ENCODE data around the gene PLAU. TPM values are rescaled to one million over a fixed set of nuclear protein-coding genes. Genes with fewer than 3 reads are reported as not detected.
"Not testable (repeated sequence)": the region's sequence is repeated elsewhere in the genome, so short reads cannot be mapped to it uniquely, and the experiment has no call there.

PLAU gene
- total RNA-seq, 1 donor from 2014 or later: 0.59 TPM

DNA sequence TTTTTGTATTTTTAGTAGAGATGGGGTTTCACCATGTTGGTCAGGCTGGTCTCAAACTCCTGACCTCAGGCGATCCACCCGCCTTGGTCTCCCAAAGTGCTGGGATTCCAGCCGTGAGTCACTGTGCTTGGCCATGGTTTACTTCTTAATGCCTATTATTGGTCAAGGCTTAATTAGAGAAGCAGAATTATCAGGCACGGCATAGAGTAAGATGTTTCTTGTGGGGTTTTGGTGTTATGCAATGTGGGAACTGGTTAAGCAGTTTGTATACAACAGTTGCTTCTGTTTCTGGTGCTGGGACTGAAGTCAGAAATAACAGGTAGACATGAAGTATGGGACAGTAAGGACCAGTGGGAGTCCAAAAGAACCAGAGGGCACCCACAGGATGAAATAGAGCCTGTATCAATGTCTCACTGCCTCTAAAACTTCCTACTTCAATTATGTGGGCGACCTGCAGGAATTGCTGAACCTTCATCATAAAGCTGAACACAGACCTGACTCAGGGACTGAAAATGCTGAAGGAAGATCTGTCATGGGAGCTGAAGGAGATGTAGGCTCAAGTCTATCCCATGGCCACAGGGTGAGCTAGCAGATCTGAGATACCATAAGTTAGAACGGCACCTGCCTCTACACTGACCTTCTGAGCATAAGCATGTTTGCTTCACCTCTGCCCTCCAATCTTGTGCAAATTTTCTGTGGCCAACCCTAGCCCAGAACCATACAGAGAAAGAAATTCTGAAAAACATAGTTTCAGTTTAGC lies 48.7 kb downstream of the PLAU start:
- Mint-ChIP-seq H3K4me3 (ENCODE audit: unreplicated experiment) (no peak overlapping the region), H3K36me3 (ENCODE audit: unreplicated experiment) (no peaks in the 10 kb centered on the region), H3K27me3 (ENCODE audit: unreplicated experiment) (peaks cover 1% of the 10 kb centered on the region), H3K27ac (ENCODE audit: unreplicated experiment) (no peak overlapping the region), H3K4me1 (ENCODE audit: low read depth, unreplicated experiment) (no peaks in the 10 kb centered on the region), H3K9me3 (ENCODE audit: unreplicated experiment) (peaks cover 4% of the 10 kb centered on the region)
- no peak for DNase-seq
- TF ChIP-seq, protein P1, sequence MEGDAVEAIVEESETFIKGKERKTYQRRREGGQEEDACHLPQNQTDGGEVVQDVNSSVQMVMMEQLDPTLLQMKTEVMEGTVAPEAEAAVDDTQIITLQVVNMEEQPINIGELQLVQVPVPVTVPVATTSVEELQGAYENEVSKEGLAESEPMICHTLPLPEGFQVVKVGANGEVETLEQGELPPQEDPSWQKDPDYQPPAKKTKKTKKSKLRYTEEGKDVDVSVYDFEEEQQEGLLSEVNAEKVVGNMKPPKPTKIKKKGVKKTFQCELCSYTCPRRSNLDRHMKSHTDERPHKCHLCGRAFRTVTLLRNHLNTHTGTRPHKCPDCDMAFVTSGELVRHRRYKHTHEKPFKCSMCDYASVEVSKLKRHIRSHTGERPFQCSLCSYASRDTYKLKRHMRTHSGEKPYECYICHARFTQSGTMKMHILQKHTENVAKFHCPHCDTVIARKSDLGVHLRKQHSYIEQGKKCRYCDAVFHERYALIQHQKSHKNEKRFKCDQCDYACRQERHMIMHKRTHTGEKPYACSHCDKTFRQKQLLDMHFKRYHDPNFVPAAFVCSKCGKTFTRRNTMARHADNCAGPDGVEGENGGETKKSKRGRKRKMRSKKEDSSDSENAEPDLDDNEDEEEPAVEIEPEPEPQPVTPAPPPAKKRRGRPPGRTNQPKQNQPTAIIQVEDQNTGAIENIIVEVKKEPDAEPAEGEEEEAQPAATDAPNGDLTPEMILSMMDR (IDR thresholded peaks at IDR 0.05; ENCODE audit: partially characterized antibody, unreplicated experiment): no peak

DNA sequence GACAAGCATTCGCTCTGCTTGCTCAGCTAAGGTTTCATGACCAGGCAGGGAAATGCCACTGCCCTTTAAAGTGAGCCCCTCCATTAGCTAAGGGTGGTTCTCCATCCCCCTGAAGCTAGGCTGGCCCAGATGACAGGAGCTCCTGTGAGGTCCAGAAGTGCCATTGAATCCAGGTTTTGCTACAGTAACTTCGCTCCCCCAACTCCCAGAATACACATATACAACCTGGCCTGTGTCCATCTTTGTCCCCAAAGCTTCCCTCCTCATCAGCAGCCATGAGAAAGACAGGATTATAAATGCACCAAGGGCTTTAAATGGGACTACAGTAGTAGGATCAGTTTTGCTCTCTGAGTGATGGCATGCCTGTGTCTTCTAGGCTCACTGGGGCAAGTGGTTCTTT lies 51.5 kb downstream of the PLAU start:
- DNase-seq: no peak
- no peak overlapping the region for H3K27ac Mint-ChIP-seq (ENCODE audit: unreplicated experiment)
- H3K9me3 Mint-ChIP-seq (ENCODE audit: unreplicated experiment): peaks cover 2% of the 10 kb centered on the region
- TF ChIP-seq, protein P1 (IDR thresholded peaks at IDR 0.05; ENCODE audit: partially characterized antibody, unreplicated experiment): no peak
- H3K4me1 Mint-ChIP-seq (ENCODE audit: low read depth, unreplicated experiment): peaks cover 10% of the 10 kb centered on the region
- peaks cover 3% of the 10 kb centered on the region for H3K27me3 Mint-ChIP-seq (ENCODE audit: unreplicated experiment)
- no peak overlapping the region for H3K4me3 Mint-ChIP-seq (ENCODE audit: unreplicated experiment)
- H3K36me3 Mint-ChIP-seq (ENCODE audit: unreplicated experiment): no peaks in the 10 kb centered on the region

DNA sequence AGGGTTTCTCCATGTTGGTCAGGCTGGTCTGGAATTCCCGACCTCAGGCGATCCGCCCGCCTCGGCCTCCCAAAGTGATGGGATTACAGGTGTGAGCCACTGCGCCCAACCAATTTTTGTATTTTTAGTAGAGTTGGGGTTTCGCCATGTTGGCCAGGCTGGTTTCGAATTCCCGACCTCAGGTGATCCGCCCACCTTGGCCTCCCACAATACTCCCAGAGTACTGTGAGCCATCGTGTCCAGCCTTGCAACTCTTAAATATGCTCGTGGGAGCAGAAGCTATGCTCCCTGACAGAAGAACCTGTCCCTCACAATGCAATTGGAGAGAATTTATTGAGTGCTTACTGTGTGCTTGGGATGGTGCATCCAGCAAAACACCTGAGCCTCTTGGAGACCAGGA lies 52.6 kb downstream of the PLAU start:
- not testable (repeated sequence) for DNase-seq; H3K4me3 Mint-ChIP-seq (ENCODE audit: unreplicated experiment); H3K9me3 Mint-ChIP-seq (ENCODE audit: unreplicated experiment); H3K27me3 Mint-ChIP-seq (ENCODE audit: unreplicated experiment); H3K36me3 Mint-ChIP-seq (ENCODE audit: unreplicated experiment); H3K27ac Mint-ChIP-seq (ENCODE audit: unreplicated experiment)
- peaks cover 13% of the 10 kb centered on the region for H3K4me1 Mint-ChIP-seq (ENCODE audit: low read depth, unreplicated experiment)

DNA sequence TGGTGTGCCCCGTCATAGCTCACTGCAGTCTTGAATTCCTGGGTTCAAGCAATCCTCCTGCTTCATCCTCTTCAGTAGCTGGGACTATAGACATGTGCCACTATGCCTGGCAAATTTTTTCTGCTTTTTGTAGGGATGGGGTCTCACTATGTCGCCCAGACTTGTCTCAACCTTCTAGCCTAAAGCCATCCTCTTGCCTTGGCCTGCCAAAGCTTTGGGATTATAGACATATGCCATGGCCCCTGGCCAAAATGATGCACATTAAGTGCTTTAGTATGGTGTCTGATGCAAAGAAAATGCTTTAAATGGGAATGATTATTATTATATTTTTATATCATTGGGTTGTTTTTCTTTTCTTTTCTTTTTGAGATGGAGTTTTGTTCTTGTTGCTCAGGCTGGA lies 53.8 kb downstream of the PLAU start:
- Mint-ChIP-seq H3K27me3 (ENCODE audit: unreplicated experiment) (peaks cover 2% of the 10 kb centered on the region), H3K27ac (ENCODE audit: unreplicated experiment) (no peak overlapping the region), H3K4me3 (ENCODE audit: unreplicated experiment) (no peak overlapping the region), H3K4me1 (ENCODE audit: low read depth, unreplicated experiment) (peaks cover 13% of the 10 kb centered on the region), H3K36me3 (ENCODE audit: unreplicated experiment) (no peaks in the 10 kb centered on the region), H3K9me3 (ENCODE audit: unreplicated experiment) (peaks cover 2% of the 10 kb centered on the region)
- TF ChIP-seq, protein P1 (IDR thresholded peaks at IDR 0.05; ENCODE audit: partially characterized antibody, unreplicated experiment): no peak
- no peak for DNase-seq

DNA sequence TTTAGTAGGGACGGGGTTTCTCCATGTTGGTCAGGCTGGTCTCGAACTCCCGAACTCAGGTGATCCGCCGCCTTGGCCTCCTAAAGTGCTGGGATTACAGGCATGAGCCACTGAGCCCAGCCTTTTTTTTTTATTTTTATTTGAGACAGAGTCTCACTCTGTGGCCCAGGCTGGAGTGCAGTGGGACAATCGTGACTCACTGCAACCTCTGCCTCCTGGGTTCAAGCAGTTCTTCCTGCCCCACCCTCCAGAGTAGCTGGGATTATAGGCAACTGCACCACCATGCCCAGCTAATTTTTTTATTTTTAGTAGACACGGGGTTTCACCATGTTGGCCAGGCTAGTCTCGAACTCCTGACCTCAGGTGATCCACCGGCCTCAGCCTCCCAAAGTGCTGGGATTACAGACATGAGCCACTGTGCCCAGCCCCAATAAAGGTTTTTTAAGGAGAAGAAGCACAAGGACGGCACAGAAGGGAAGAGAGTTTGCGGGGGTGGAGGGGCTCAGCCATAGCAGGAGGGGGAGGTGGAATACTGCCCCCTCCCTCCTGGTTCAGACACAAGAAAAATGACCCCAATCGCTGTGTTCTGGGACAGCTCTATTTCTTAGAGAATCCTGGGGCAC lies 54.4 kb downstream of the PLAU start:
- not testable (repeated sequence) for H3K27ac Mint-ChIP-seq (ENCODE audit: unreplicated experiment)

More for the DNA sequence above, 54.4 kb downstream of the PLAU start:
- H3K27me3 Mint-ChIP-seq (ENCODE audit: unreplicated experiment); H3K9me3 Mint-ChIP-seq (ENCODE audit: unreplicated experiment); DNase-seq; H3K4me3 Mint-ChIP-seq (ENCODE audit: unreplicated experiment); H3K36me3 Mint-ChIP-seq (ENCODE audit: unreplicated experiment): not testable (repeated sequence)
- peaks cover 13% of the 10 kb centered on the region for H3K4me1 Mint-ChIP-seq (ENCODE audit: low read depth, unreplicated experiment)

All from glutamatergic neuron (in vitro differentiated cells).